ENCODE measurements around the gene CTLA4.

- TF ChIP-seq ZNF274 (IDR thresholded peaks at IDR 0.05; ENCODE audit: low read depth, low read length) (no peak), YY1 (IDR thresholded peaks at IDR 0.05; ENCODE audit: insufficient read depth, insufficient read length) (no peak)
Measured at GRCh38 chr2:203826704-203827103, 40.9 kb upstream of the CTLA4 start.
